ENCODE data around the gene NCAM1.

NCAM1 gene

DNA sequence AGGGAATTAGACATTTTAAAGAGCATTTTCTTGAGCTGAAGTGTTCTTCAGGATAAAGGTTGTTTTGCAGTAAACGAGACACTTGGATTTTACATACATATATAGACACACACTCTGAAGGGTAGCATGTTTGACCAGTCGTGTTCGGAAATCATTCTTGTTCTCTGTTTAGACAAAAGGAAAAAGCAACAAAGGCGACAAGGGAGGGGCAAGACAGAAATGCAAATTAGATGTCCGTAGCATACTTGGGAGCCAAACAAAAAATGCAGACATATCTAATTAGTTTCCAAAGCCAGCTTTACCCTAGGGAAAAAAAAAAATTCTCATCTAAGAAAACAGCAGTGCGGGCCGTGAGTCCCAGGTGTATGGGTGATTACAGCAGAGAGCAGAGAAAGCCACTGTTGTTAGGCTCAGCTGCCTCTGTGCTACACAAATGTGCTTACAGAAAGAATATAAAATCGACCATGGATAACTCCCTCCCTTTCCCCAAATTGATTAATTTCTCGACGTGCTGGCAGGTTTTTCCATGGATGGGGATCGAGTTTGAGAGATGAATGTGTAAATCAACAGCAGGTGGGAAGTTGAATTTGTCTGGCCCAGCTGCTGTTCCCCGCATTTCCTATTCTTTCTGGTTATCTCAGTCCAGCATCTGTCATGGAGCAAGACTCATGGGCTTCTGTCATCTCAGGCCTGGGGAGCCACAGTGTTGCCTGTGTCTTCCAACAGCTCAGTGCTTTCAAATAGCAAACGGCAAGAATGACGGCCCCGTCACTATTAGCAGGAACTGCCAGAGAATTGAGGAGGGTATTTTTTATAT lies 176.7 kb downstream of the NCAM1 start:
- DNase-seq = no peak

DNA sequence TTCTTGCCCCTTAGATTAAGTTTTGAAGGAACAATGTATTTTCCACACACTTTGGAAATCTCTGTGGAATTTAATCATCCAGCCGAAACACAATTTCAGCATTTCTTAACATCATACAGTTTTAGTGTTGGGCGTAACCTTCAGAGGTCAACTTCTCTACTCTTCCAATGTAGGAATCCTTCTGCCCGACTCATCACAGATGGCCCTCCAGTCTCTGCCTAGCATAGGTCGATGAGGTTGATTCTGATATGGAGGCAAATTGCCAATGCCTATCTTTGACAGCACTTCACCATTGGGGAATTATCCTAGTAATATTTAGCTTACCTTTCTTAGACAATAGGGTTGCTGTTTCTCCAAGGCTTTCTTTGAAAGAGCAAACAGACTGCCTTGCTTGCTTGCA lies 177.5 kb downstream of the NCAM1 start:
- DNase-seq = no peak

DNA sequence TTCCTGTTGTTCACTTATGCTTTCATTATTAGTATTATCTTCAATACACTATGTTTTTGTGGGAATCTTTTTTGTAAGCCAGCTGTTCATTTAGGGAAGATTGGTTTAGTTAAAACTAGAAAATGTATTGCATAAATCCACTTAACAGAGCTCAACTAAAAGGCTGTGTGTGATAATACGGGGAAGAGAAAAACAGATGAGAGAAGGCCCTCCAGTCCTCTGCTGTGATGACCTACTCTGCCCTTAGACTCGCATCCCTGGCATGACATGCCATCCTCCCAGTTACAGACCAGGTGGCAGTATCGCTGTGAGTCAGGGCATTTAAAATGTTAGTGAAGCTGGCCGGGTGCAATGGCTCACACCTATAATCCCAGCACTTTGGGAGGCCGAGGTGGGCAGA lies 179.8 kb downstream of the NCAM1 start:
- no peak for DNase-seq

DNA sequence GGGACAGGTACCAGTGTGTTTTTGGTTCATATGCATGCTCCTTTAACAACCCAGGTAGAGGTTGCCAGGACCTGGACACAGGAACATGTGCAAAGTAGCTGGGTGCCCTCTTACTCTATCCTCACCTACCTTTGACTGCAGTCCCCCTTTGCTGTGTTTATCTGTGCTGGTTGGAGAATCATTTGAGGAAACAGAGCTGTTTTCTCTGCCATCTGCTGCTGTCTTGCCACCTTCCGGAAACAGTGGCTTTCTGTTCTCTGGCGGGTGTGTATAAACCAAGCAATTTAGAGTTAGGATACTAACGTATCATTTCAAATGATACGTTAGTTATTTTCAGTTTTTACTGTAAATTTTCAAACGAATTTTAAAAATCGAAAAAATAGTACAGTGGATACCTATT lies 181.3 kb downstream of the NCAM1 start:
- DNase-seq = no peak

DNA sequence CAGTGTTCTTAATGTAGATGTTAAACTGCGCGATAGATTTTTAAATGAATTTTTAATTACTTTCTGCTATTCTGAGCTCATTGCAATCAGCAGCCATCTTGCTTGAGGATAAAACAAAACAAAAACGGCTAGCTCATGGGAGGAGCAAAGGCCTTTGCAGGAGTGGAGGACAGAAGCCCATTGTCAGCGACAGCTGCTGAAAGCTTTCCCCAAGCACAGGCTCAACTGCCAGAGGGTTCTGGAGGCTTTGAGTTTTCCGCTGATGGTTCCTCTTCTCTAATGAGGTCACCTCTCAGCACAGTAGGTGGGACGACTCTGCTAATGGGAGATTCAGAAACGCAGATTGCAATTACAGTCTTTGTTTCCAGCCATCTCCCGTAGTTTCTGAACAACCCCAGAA lies 186.0 kb downstream of the NCAM1 start:
- no peak for DNase-seq

DNA sequence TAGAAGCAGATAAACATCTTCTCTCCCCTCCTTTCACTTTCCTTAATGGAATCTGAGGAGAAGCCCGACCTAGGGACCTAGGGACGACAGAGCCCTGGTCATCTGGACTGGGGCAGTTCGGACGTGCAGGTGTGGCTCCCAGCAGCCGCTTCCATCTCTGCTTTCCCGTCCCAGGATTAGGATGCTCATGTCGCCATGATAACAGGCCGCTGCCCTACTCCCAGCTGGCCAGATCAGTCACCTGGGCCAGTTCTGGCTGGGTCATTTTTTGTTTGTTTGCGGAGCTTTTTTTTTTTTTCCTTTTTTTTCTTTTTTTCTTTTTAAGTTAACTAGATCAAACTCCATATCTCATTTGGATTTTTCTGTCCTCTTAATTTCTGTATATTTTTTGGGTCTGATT lies 186.9 kb downstream of the NCAM1 start:
- no peak for DNase-seq

DNA sequence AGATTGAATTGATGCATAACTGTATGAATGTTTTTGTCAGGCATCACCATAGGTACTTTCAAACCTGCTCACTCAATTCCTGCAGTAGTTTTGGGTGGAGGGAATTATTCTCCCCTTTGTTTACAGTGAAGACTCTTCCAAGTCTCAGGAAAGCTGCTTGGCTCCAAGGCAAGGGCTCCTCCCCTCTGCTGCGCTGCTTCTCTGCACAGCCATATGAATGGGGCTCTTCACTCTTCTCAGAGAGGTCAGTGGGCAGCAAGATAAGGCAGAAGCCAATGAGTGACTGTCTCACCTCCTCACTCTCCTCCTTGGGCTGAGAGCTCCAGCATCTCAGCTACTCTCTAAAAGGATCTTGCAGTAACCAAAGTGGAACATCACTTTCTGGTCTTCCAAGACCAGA lies 187.4 kb downstream of the NCAM1 start:
- DNase-seq = no peak

DNA sequence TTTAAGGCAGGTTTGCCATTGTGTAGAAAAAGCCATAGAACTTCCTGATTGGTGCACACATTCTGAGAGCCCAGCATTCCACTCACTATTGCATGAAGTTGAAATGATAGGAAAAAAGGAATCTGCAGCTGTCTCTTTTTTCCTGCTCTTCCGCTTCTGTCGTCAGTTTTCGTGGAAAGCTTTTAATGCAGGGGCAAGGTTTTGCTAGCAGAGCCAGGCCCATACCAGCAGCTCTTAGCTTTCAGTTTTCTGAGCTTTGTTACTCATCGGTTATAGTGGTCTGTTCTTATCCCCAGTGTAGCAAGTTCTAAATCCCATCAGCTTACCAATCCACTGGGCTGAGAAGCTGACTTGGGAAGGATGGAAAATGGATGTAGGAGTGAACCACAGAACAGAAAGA lies 190.3 kb downstream of the NCAM1 start:
- DNase-seq = no peak

DNA sequence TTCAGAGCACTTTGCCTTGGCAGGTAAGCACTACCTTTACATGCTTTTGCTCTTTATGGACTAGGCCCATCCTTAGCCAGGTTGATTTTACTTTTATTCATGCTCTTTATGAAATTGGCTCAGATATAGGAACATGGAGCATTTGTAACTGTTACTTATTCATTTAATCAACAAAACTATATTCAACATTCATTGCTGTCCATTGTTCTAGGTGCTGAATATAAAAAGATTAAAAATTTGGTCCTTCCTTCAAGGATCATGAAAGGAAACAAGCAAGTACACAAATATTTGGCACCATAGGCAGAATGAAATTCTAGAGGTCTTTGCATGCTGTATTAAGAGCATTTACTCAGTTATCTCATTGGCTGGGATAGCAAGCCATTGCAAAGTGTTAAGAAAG lies 191.3 kb downstream of the NCAM1 start:
- DNase-seq = no peak

DNA sequence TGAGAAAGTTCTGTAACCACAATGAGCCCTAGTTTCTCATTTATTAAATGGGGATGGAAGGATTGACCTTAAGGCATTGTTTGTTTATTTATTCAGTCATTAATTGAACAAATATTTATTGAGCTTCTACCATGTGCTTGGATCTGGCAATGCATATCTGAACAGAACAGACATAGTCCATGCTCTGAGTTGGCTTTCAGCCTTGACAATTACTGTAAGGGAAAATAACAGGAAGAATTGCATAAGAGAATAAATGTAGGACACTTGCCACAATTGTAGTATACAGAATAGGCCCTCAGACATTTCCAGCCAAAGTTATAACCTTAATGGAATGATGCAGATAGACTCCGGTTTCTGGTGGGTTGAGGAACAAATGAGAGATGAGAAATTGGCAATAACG lies 192.6 kb downstream of the NCAM1 start:
- no peak for DNase-seq

DNA sequence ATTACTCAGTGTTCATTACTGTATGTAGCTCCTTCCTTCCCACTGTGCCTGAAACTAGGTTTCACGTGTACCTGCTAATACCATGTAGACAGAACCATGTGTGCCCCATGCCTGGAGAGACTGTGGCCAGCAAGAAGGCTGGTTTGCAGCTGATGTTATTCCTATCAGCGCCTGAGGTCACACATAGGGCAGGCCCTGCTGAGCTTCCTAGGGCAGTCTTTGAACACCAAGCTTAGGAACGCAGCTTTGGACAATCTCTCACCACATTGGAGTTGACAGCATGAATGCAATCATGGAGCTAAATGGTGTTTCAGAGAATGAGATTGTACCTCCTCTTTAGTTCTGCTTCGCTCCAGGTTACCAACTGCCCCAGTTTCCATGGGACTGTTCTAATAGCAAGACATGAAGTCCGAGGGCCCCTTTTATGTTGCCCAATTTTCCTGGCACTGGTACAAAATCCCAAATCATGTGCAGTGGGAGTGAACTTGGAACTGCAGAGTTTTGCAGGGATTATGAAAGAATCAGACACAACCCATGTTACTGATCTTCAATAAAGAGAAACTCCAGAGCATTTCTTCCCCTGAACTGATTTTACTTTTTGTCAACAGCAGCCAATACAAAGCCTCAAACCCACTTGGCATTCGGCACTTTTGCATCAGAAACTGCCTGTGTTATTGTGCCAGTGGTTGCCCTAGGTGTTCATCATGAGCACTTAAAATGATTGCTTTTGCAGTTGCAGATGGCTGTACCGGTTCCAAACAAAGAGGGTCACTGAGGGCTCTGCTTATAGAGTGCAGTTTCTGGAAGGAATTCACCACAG lies 199.0 kb downstream of the NCAM1 start:
- no peak for DNase-seq

DNA sequence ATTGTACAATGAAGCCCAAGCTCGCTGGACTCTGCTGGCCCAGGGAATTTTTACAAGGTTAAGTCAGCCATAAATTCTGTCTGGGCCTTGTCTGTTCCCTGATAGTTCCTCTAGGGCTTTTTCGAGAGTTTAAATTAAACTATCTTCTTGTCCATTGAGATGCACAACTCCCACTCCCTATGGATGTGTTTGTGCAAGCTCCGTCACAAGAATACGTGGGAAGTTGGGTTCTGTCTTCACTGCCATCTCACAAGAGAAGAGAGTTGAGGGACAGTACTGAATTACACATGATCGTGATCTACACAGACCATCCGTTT lies 199.5 kb downstream of the NCAM1 start:
- DNase-seq = no peak

DNA sequence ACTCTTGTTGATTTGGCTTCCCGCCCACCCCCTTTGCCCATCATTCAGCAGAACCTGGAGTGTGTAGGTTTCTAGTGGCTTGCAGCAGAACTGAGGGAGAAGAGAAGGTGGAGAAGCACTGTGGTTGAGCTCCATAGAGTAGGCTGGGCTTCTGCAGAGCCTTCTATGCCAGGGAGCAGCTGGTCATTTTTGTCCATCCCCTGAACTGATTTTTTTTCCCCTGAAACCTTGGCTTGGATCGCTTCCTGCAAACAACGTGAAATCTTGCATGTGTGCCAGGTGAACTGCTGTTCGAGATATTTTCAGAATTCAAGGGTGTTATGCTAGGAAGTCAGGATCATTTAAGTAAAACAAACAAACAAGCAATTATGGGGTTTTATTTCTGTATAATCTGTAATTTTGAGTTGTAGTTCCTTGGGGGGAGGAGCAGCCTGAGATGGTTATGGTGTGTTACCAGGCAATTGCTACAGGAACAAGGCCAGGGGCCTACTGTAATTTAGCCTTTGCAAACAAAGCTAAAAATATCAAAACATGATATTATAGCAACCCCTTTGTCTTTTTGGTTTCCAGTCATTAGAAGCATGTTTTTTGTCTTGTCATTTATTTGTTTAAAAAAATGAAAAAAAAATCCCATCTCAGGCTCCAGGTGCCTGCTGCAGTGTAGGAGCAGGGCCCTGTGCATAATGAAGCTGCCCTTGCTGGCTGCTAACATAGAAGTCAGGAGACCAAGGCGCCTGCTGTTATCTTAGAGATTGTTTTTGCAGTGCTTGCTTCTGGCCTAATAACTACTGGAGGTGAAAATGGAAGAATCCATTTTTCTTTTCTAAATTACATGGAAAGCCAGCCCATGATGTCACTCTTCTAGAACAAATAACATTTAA lies 200.7 kb downstream of the NCAM1 start:
- no peak for DNase-seq

DNA sequence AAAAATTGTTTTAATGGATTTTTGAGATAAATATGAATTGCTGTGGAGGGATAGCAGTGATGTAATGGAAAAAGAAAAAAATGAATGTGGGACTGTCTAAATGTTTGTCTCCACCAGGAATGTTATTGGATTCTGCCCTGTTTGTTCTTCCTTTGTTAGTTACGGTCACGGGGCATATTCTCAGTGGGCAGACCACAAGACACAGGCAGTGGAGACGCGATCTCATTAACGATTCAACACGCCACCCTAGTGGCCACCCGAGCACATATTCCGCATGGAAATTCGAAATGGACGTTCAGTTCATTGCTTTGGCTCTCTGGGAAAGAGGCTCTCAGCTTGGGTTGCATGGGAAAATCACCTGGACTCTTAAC lies 201.4 kb downstream of the NCAM1 start:
- DNase-seq = no peak

DNA sequence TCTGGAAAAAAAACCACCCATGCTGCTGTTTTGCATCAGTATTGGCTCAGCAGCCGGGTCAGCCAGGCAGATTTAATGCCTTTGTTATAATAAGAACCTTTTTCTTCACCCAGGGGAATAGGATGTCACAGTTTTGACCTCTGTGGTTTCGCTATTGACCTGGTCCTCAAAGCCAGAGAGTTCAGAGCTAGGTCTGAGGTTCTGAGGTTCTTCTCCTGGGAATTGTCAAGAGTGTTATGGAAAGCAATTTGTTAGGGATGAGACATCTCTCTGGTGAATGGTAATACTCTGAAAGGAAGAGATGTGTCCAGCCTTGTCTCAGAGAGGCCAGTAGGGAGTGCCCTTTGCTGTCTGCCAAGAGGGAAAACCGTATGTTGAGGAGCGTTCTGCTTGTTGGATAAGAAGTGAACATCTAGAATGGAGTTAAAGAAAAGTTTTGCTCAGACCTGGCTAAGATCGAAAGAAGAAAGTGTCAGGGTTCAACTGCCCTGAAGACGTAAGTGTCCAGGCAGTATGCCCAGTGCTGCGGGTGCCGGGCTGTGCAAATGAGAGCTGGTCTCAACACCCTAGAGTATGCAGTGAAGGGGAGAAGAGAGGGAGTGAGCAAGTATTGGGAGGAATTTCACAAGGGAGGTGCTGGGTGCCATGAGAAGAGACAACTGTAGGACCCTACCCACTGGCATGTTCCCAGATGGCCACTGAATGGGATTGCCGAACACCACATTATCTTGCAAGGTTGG lies 202.2 kb downstream of the NCAM1 start:
- no peak for DNase-seq

DNA sequence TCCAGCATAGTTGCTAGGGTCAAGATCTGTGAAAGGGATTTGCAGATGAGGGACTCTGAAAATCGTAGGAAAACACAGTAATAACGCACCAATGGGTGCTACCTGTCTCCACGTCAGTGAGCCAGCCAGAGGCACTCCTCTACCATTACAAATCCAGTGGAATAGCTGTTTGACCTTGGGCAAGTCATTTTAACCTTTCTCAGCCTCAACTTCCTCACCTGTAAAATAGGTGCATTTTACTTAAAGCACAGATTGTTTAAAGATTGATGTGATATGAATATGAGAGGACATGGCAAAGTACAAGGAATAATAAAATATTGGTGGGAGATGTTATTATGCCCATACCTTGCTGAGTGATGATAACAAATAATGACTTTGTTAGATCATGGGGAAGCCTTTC lies 205.1 kb downstream of the NCAM1 start:
- no peak for DNase-seq

DNA sequence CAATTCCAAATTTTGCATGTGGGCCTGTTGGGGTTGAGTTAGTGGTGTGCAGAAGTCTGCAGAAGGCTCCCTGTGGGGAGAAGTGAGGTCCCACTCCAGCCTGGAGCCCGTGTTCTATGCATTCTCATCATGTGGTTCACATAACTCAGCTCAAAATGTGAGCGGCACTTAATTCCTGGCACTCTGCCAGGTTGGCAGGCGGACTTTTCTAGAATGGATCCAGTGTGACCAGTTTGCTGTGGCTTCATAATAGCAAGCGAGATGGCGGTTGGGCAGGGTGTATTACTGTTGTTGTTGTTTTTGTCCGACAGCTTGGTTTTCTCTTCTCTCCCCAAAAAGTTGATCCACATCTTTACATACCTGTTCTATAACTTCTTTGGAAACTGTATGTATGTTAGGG lies 206.4 kb downstream of the NCAM1 start:
- DNase-seq = no peak

DNA sequence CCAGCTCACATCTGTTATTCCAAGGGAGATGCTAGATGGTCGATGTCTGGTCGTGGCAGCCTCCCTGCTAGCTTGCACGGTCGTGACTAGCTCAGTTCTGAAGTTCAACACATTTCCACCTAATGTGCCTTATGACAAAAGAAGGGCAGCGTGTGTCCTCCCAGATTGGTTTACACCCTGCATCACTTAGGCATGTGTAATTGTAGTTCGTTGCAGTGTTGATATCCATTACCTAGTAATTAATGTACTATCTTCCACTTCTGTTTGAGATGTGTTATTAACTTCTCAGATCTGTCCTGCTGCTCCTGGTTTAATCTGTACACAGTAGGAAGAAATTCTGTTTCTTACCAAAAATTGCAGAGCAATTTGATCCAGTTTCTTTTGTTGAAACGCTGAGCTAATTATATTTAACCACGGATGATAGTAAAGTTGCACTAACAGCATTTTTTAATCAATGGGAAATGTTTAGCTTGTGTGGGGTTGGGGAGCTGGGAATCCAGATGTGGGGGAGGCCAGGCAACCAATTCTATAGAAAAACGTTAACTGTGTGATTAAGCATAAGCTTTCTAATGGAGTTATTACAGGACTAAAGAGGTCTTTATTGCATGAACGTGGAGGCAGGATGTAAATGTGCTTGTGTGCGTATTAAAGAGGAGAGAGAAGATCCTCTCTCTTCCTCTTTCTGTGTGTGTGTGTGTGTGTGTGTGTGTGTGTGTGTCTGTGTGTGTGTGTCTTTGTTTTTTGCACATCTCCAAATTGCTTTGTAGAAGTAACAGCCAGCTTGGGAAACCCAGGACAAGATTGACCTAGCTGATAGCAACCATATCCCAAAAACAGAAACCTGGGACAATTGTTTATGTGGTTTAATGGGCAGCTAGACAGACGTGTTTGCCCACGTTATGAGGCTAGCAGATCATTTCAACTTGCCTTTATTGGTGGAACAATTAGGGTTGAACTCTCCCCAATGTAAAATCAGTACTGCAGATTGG lies 207.4 kb downstream of the NCAM1 start:
- no peak for DNase-seq

DNA sequence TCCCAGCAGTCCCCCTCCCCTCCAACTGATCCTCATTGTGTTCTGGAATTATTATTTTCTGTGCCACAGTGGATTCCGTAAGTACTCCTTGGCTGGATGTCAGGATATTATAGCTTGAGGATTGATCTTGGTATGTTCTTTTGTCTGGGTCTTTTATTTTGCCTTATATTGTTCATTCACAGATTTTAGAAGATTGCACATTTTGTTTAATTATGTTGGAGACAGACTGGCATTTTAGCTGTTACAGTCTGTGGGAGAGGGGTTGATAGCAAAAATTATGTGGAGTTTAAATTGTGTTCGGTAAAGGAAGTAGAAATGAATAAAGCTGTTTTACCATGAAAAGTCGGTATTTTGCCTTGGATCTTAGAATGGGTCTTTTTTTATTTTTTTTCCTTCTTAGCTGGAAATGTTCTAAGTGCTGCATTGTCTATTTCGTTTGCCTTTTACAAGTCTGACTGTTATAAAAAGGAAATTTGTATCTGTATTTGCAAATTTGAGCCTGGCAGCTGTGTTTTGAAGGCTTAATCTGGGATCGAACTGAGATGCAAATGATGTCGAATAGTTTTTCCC lies 211.2 kb downstream of the NCAM1 start:
- no peak for DNase-seq

DNA sequence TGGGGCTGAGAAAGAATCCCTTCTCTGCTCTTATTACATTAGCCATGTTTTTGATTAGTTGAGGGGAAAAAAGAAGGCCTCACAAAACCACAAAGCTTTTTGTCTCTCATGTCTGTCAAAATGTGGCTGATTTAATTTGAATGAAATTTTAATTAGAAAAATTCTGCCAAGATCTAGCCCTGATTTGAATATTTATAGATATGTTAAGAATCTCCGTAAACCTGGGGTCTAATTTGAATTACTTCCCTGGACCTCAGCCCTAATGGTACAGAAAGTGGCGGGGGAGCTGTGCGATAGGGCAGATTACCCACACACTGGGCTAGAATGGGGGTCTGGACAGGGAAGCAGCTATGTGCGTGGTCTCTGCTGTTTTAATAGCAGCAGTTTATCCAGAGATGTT lies 211.9 kb downstream of the NCAM1 start:
- no peak for DNase-seq

DNA sequence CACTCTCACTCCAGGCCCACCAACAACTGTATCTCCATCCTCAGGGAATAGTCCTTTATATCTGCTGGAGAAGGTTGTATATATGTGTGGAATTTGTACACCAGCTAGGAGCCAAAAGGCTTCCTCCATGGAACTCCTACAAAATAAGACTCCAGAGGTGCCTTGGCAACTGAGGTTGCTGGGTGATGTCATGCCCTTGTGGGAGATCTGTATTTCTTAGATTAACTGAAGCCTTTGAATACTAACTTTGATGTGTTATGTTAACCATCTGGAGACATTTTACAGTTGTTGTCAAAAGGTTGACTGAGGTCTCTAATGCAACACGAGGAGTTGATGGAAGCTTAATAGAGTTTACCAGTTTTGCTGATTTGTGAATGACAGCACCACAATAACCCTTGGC lies 213.7 kb downstream of the NCAM1 start:
- no peak for DNase-seq

All from hematopoietic multipotent progenitor cell treated with erythropoietin and hydrocortisone succinate and interleukin-3 and kit ligand, for 8 days (in vitro differentiated cells).